ENCODE results near the gene CLPTM1L.

CLPTM1L gene

GRCh38 chr5:1344975-1345838 is at the start of gene CLPTM1L:
CLPTM1L (minus strand) TSS chr5:1345099; CDS start chr5:1344841, 258 bp downstream.
- peak; percentile 88 for DNase-seq (ENCODE audit: low read depth)
- no peak for TF ChIP-seq CTCF (conservative IDR thresholded peaks at IDR 0.05; ENCODE audit: low read depth, low read length)
- peak within 1 kb of the TSS; percentile 86 for H3K4me3 ChIP-seq (ENCODE audit: low read depth, low read length)

- no peak for DNase-seq (ENCODE audit: low read depth)
- no peak overlapping the region for H3K4me3 ChIP-seq (ENCODE audit: low read depth, low read length)
- TF ChIP-seq CTCF (conservative IDR thresholded peaks at IDR 0.05; ENCODE audit: low read depth, low read length), result no peak
Measured at GRCh38 chr5:1393571-1394501, 48.9 kb upstream of the CLPTM1L start.

- DNase-seq (ENCODE audit: low read depth), result no peak
- no peak overlapping the region for H3K4me3 ChIP-seq (ENCODE audit: low read depth, low read length)
- no peak for TF ChIP-seq CTCF (conservative IDR thresholded peaks at IDR 0.05; ENCODE audit: low read depth, low read length)
Measured at GRCh38 chr5:1392801-1393565, 48.1 kb upstream of the CLPTM1L start.

GRCh38 chr5:1392261-1392660 is 47.4 kb upstream of the CLPTM1L start:
- DNase-seq (ENCODE audit: low read depth), result no peak
- TF ChIP-seq CTCF (conservative IDR thresholded peaks at IDR 0.05; ENCODE audit: low read depth, low read length), result no peak
- H3K4me3 ChIP-seq (ENCODE audit: low read depth, low read length), result no peak overlapping the region

- H3K4me3 ChIP-seq (ENCODE audit: low read depth, low read length), result no peak overlapping the region
- no peak for TF ChIP-seq CTCF (conservative IDR thresholded peaks at IDR 0.05; ENCODE audit: low read depth, low read length)
- no peak for DNase-seq (ENCODE audit: low read depth)
Measured at GRCh38 chr5:1391691-1392090, 46.8 kb upstream of the CLPTM1L start.

GRCh38 chr5:1390861-1391600 is 46.1 kb upstream of the CLPTM1L start:
- H3K4me3 ChIP-seq (ENCODE audit: low read depth, low read length), result no peak overlapping the region
- DNase-seq (ENCODE audit: low read depth), result no peak
- no peak for TF ChIP-seq CTCF (conservative IDR thresholded peaks at IDR 0.05; ENCODE audit: low read depth, low read length)
